Measurements from ENCODE around the gene C12orf43.

C12orf43 gene

DNA sequence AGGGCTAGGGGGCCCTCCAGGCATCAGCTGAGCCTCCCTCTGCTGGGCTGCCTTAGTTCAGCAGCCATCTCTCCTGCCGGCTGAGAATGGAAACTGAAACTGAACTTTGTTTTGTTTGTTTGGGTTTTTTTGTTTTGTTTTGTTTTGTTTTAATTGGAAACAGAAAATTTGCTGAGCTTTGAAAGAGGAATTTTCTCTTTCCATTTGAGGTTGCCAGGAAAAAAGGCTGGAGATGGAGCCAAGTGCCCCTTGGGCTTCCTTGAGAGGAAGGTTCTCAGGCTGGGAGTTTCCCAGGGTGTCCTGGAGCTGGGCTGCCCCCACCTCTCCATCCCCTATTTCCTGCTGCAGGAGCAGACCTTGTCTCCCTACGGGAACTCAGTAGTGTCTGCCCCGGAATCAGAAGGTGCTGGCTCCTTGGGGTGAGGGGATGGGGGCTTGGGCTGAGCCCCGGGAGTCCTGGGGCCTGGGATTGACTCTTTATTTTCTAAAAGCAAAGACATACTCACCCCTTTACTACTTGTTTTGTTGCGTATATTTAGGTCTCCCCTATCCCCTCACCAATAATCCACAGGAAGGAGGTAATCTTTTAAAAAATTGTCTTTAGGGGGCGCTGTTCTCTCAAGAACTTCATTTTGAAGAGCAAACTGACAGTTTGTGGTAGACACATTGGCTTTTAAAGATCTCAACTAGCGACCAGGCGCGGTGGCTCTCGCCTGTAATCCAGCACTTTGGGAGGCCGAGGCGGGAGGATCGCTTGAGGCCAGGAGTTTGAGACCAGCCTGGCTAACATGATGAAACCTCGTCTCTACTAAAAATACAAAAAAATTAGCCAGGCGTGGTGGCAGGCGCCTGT lies 44.1 kb upstream of the C12orf43 start:
- no peaks in the 10 kb centered on the region for H3K4me1 ChIP-seq (ENCODE audit: low read length)
- peak overlapping the region; percentile 62 for H3K4me3 ChIP-seq (ENCODE audit: low read length)
- H3K4me2 ChIP-seq (ENCODE audit: low read depth, low read length), result peak overlapping the region; percentile 87
- peak overlapping the region; percentile 73 for H3K9ac ChIP-seq (ENCODE audit: low read length)
- H3K9me3 ChIP-seq (replicated peaks; ENCODE audit: insufficient read depth, low read length), result no peaks in the 10 kb centered on the region
- H3K9me2 ChIP-seq (replicated peaks; ENCODE audit: insufficient read depth, low read length), result no peaks in the 10 kb centered on the region
- peaks cover 5% of the 10 kb centered on the region; the same call in 1 of the 2 replicates for H3F3A ChIP-seq (ENCODE audit: insufficient read depth, low read length)
- no peaks in the 10 kb centered on the region for H3K36me3 ChIP-seq (replicated peaks; ENCODE audit: insufficient read depth, low read length)
- no peaks in the 10 kb centered on the region for H3K27me3 ChIP-seq (replicated peaks; ENCODE audit: insufficient read depth, low read length)
- peak; percentile 80 for DNase-seq
- H2AFZ ChIP-seq (ENCODE audit: low read length), result peak overlapping the region; percentile 90
- no peaks in the 10 kb centered on the region for H3K79me2 ChIP-seq (ENCODE audit: low read length)
- H4K20me1 ChIP-seq (ENCODE audit: insufficient read depth, low read length), result no peaks in the 10 kb centered on the region
- TF ChIP-seq EZH2phosphoT487 (IDR thresholded peaks at IDR 0.05; ENCODE audit: low read length) (no peak), EZH2 (optimal IDR thresholded peaks at IDR 0.05; ENCODE audit: low read depth, low read length) (no peak)
- TF ChIP-seq, protein P1, sequence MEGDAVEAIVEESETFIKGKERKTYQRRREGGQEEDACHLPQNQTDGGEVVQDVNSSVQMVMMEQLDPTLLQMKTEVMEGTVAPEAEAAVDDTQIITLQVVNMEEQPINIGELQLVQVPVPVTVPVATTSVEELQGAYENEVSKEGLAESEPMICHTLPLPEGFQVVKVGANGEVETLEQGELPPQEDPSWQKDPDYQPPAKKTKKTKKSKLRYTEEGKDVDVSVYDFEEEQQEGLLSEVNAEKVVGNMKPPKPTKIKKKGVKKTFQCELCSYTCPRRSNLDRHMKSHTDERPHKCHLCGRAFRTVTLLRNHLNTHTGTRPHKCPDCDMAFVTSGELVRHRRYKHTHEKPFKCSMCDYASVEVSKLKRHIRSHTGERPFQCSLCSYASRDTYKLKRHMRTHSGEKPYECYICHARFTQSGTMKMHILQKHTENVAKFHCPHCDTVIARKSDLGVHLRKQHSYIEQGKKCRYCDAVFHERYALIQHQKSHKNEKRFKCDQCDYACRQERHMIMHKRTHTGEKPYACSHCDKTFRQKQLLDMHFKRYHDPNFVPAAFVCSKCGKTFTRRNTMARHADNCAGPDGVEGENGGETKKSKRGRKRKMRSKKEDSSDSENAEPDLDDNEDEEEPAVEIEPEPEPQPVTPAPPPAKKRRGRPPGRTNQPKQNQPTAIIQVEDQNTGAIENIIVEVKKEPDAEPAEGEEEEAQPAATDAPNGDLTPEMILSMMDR (IDR thresholded peaks at IDR 0.05; ENCODE audit: low read length), result peak; percentile 37
- peak overlapping the region; percentile 88 for H3K27ac ChIP-seq (ENCODE audit: low read length)

DNA sequence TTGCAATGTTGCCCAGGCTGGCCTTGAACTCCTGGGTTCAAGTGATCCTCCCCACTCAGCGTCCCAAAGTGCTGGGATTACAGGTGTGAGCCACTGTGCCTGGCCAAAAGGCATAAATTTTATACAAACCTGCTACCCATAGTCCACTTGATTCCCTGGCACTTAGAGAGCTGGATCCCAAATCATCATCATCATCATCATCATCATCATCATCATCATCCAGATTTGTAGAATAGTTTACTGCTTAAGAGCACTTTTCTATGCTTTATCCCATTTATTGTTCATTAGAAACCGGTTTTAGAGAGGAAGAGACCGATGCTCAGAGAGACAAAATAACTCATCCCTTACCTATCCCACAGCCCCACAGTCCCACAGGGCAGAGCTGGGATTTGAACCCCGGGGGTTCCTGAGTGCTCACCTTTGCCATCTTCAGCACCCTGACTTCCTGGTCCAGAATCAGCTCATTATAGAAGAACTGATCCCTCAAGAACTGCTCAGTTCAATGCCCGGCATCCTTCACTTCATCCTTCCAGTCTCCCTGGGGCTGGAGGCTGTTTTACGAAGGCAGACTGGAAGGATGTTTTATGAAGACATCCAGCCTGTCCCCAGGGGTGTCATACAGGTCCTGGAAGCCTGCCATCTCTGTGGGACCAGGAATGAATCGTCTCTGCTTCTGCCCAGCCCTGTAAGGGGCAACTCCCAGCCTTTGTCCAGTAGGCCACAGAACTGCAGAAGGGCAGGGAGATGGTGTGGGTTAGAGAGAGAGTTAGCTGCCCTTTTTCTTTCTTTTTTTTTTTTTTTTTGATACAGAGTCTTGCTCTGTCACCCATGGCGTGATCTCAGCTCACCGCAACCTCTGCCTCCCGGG lies 43.0 kb upstream of the C12orf43 start:
- Histone ChIP-seq H3K9me3 (replicated peaks; ENCODE audit: insufficient read depth, low read length) (no peaks in the 10 kb centered on the region), H3K79me2 (ENCODE audit: low read length) (no peaks in the 10 kb centered on the region), H3K9ac (ENCODE audit: low read length) (peak overlapping the region; percentile 73; the same call in 1 of the 2 replicates), H2AFZ (ENCODE audit: low read length) (peak overlapping the region; percentile 90), H3K4me1 (ENCODE audit: low read length) (no peaks in the 10 kb centered on the region), H3K4me2 (ENCODE audit: low read depth, low read length) (peak overlapping the region; percentile 87; the same call in 1 of the 2 replicates), H3K9me2 (replicated peaks; ENCODE audit: insufficient read depth, low read length) (no peaks in the 10 kb centered on the region), H4K20me1 (ENCODE audit: insufficient read depth, low read length) (no peaks in the 10 kb centered on the region), H3K4me3 (ENCODE audit: low read length) (no peak overlapping the region), H3F3A (ENCODE audit: insufficient read depth, low read length) (peaks cover 5% of the 10 kb centered on the region; the same call in 1 of the 2 replicates), H3K36me3 (replicated peaks; ENCODE audit: insufficient read depth, low read length) (no peaks in the 10 kb centered on the region), H3K27ac (ENCODE audit: low read length) (peak overlapping the region; percentile 88; the same call in 1 of the 2 replicates), H3K27me3 (replicated peaks; ENCODE audit: insufficient read depth, low read length) (no peaks in the 10 kb centered on the region)
- DNase-seq, result no peak
- TF ChIP-seq EZH2 (optimal IDR thresholded peaks at IDR 0.05; ENCODE audit: low read depth, low read length), result no peak
- TF ChIP-seq EZH2phosphoT487 (IDR thresholded peaks at IDR 0.05; ENCODE audit: low read length), result no peak
- TF ChIP-seq, protein P1 (IDR thresholded peaks at IDR 0.05; ENCODE audit: low read length), result no peak

DNA sequence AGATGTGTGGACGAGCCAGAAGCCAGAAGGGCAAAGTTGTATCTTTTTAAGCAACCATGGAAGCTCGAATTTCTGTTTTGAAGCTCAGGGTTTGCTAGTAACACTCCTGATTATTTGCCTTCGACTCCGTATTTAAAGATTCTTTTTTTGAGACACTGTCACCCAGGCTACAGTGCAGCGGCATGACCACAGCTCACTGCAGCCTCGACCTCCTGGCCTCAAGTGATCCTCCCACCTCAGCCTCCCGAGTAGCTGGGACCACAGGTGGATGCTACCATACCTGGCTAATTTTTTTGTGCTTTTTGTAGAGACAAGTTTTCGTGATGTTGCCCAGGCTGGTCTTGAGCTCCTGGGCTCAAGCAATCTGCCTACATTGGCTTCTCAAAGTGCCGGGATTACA lies 41.5 kb upstream of the C12orf43 start:
- H3K9me3 ChIP-seq (replicated peaks; ENCODE audit: insufficient read depth, low read length), result no peaks in the 10 kb centered on the region
- no peaks in the 10 kb centered on the region for H3K36me3 ChIP-seq (replicated peaks; ENCODE audit: insufficient read depth, low read length)
- TF ChIP-seq, protein P1 (IDR thresholded peaks at IDR 0.05; ENCODE audit: low read length), result no peak
- TF ChIP-seq EZH2phosphoT487 (IDR thresholded peaks at IDR 0.05; ENCODE audit: low read length) (no peak), EZH2 (optimal IDR thresholded peaks at IDR 0.05; ENCODE audit: low read depth, low read length) (no peak)
- peaks cover 5% of the 10 kb centered on the region; the same call in 1 of the 2 replicates for H3F3A ChIP-seq (ENCODE audit: insufficient read depth, low read length)
- H4K20me1 ChIP-seq (ENCODE audit: insufficient read depth, low read length), result no peaks in the 10 kb centered on the region
- H3K27me3 ChIP-seq (replicated peaks; ENCODE audit: insufficient read depth, low read length), result no peaks in the 10 kb centered on the region
- no peak overlapping the region for H2AFZ ChIP-seq (ENCODE audit: low read length)
- no peaks in the 10 kb centered on the region for H3K79me2 ChIP-seq (ENCODE audit: low read length)
- no peak overlapping the region for H3K27ac ChIP-seq (ENCODE audit: low read length)
- DNase-seq, result no peak
- H3K9me2 ChIP-seq (replicated peaks; ENCODE audit: insufficient read depth, low read length), result no peaks in the 10 kb centered on the region
- no peak overlapping the region for H3K9ac ChIP-seq (ENCODE audit: low read length)
- H3K4me3 ChIP-seq (ENCODE audit: low read length), result no peak overlapping the region
- H3K4me1 ChIP-seq (ENCODE audit: low read length), result no peaks in the 10 kb centered on the region
- H3K4me2 ChIP-seq (ENCODE audit: low read depth, low read length), result no peak overlapping the region
